ENCODE results near the gene KCNMA1. TPM values are rescaled to one million over a fixed set of nuclear protein-coding genes. Genes with fewer than 3 reads are reported as not detected.

Gene KCNMA1
- total and polyA plus RNA-seq, 2 donors (not counting 1 experiment from before 2014, with no cell fraction given): 0.82 to 3.1 TPM

GRCh38 chr10:77529050-77529576, 108.5 kb downstream of the KCNMA1 start:
- no peak overlapping the region for H3K4me3 Mint-ChIP-seq
- no peaks in the 10 kb centered on the region for H3K27me3 Mint-ChIP-seq
- Histone ChIP-seq H3K4me1 (ENCODE audit: control insufficient read depth in 2 of 2, insufficient read depth in 2 of 2, low read length in 2 of 2) (peaks cover 6 to 8% of the 10 kb centered on the region in 2 donors), H3K27ac (ENCODE audit: low read length in 2 of 2) (no peak overlapping the region), H3K27me3 (replicated peaks in 1 of 4; ENCODE audit: control extremely low read depth in 1 of 4, control insufficient read depth in 3 of 4, insufficient read depth in 4 of 4, low read length in 3 of 4) (peaks cover 0 to 2% (median 0%) of the 10 kb centered on the region in 4 experiments), H3K4me2 (replicated peaks; ENCODE audit: low read depth, low read length, poor library complexity, severe bottlenecking) (no peak overlapping the region), H2AFZ (ENCODE audit: insufficient read depth, low read depth, low read length, poor library complexity, severe bottlenecking) (no peak overlapping the region), H3K9me3 (ENCODE audit: control extremely low read depth in 1 of 3, control insufficient read depth in 2 of 3, insufficient read depth in 1 of 3, low read length in 2 of 3) (no peaks in the 10 kb centered on the region), H3K36me3 (replicated peaks in 1 of 2; ENCODE audit: control extremely low read depth in 1 of 2, control insufficient read depth in 1 of 2, extremely low read depth in 1 of 2, insufficient read depth in 2 of 2, low read length in 1 of 2) (no peaks in the 10 kb centered on the region), H3K4me3 (ENCODE audit: control extremely low read depth in 1 of 5, extremely low read depth in 1 of 5, insufficient read depth in 1 of 5, low read depth in 2 of 5, low read length in 4 of 5) (no peak overlapping the region), H4K20me1 (ENCODE audit: control insufficient read depth, insufficient read depth, low read length, poor library complexity, severe bottlenecking) (no peaks in the 10 kb centered on the region), H3K79me2 (ENCODE audit: control insufficient read depth, insufficient read depth, low read length) (no peaks in the 10 kb centered on the region), H3K9ac (ENCODE audit: low read length) (no peak overlapping the region)
- ATAC-seq (ENCODE audit: low read depth) (no peak), DNase-seq (no peak)
- H3K27ac Mint-ChIP-seq: no peak overlapping the region
- 33% methylated on average over 1 of the region's 3 CpGs for WGBS (ENCODE audit: insufficient coverage)
- H3K4me1 Mint-ChIP-seq: peaks cover 13% of the 10 kb centered on the region
- intact Hi-C loops (cut with micrococcal nuclease): no loop called here
- no peaks in the 10 kb centered on the region for H3K9me3 Mint-ChIP-seq (ENCODE audit: insufficient read depth)
- no peak for TF ChIP-seq CTCF (IDR thresholded peaks at IDR 0.05)
- no peak for TF ChIP-seq EZH2 (IDR thresholded peaks at IDR 0.05; ENCODE audit: borderline replicate concordance, insufficient read depth, low read depth, low read length, poor library complexity, severe bottlenecking)
- ChIA-PET CTCF (no interaction called here), POLR2A (no interaction called here)

GRCh38 chr10:77527839-77528238, 109.8 kb downstream of the KCNMA1 start:
- H3K4me2 ChIP-seq (replicated peaks; ENCODE audit: low read depth, low read length, poor library complexity, severe bottlenecking): no peak overlapping the region
- no peaks in the 10 kb centered on the region for H3K27me3 ChIP-seq (replicated peaks in 1 of 4; ENCODE audit: control extremely low read depth in 1 of 4, control insufficient read depth in 3 of 4, insufficient read depth in 4 of 4, low read length in 3 of 4)
- CTCF ChIA-PET: no interaction called here
- H3K79me2 ChIP-seq (ENCODE audit: control insufficient read depth, insufficient read depth, low read length): no peaks in the 10 kb centered on the region
- H3K27me3 Mint-ChIP-seq: no peaks in the 10 kb centered on the region
- no CpG with 5 or more reads among the region's 2 CpGs for WGBS (ENCODE audit: insufficient coverage)
- no peak overlapping the region for H3K27ac ChIP-seq (ENCODE audit: low read length in 2 of 2)
- H3K36me3 ChIP-seq (replicated peaks in 1 of 2; ENCODE audit: control extremely low read depth in 1 of 2, control insufficient read depth in 1 of 2, extremely low read depth in 1 of 2, insufficient read depth in 2 of 2, low read length in 1 of 2): no peaks in the 10 kb centered on the region
- peaks cover 13% of the 10 kb centered on the region for H3K4me1 Mint-ChIP-seq
- H3K9ac ChIP-seq (ENCODE audit: low read length): no peak overlapping the region
- no peaks in the 10 kb centered on the region for H4K20me1 ChIP-seq (ENCODE audit: control insufficient read depth, insufficient read depth, low read length, poor library complexity, severe bottlenecking)
- H3K4me3 ChIP-seq (ENCODE audit: control extremely low read depth in 1 of 5, extremely low read depth in 1 of 5, insufficient read depth in 1 of 5, low read depth in 2 of 5, low read length in 4 of 5): no peak overlapping the region
- peaks cover 6 to 8% of the 10 kb centered on the region in 2 donors for H3K4me1 ChIP-seq (ENCODE audit: control insufficient read depth in 2 of 2, insufficient read depth in 2 of 2, low read length in 2 of 2)
- no peaks in the 10 kb centered on the region for H3K9me3 Mint-ChIP-seq (ENCODE audit: insufficient read depth)
- H2AFZ ChIP-seq (ENCODE audit: insufficient read depth, low read depth, low read length, poor library complexity, severe bottlenecking): no peak overlapping the region
- ATAC-seq (ENCODE audit: low read depth) (no peak), DNase-seq (no peak)
- H3K27ac Mint-ChIP-seq: no peak overlapping the region
- no peak for TF ChIP-seq CTCF (IDR thresholded peaks at IDR 0.05)
- TF ChIP-seq EZH2 (IDR thresholded peaks at IDR 0.05; ENCODE audit: borderline replicate concordance, insufficient read depth, low read depth, low read length, poor library complexity, severe bottlenecking): no peak
- H3K4me3 Mint-ChIP-seq: no peak overlapping the region
- no peaks in the 10 kb centered on the region for H3K9me3 ChIP-seq (ENCODE audit: control extremely low read depth in 1 of 3, control insufficient read depth in 2 of 3, insufficient read depth in 1 of 3, low read length in 2 of 3)
- intact Hi-C loops (cut with micrococcal nuclease): no loop called here
- POLR2A ChIA-PET: no interaction called here

All from B cell (primary cell).